ENCODE results near the gene IL4I1.

DNA sequence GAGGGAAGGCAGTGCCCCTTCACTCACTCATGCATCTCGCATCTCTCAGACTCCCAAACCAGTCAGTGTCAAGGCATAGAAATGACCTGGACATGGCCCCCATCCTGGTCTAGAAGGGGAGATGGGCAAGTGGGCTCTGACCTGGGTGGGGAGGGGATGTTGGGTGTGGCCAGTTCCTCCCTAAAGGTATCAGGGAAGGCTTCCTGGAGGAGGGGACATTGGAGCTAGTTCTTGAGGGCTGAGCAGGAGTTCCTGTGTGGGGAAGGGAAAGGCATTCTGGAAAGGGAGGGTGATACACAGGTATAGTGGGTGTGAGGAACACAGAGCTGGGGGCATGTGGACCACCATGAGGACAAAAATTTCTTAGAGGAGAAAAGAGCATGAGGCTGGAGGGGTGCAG lies 4.0 kb downstream of the IL4I1 start:
- TF ChIP-seq, protein P1, sequence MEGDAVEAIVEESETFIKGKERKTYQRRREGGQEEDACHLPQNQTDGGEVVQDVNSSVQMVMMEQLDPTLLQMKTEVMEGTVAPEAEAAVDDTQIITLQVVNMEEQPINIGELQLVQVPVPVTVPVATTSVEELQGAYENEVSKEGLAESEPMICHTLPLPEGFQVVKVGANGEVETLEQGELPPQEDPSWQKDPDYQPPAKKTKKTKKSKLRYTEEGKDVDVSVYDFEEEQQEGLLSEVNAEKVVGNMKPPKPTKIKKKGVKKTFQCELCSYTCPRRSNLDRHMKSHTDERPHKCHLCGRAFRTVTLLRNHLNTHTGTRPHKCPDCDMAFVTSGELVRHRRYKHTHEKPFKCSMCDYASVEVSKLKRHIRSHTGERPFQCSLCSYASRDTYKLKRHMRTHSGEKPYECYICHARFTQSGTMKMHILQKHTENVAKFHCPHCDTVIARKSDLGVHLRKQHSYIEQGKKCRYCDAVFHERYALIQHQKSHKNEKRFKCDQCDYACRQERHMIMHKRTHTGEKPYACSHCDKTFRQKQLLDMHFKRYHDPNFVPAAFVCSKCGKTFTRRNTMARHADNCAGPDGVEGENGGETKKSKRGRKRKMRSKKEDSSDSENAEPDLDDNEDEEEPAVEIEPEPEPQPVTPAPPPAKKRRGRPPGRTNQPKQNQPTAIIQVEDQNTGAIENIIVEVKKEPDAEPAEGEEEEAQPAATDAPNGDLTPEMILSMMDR (optimal IDR thresholded peaks at IDR 0.05 in 1 of 3, IDR thresholded peaks at IDR 0.05 in 1 of 3, conservative IDR thresholded peaks at IDR 0.05 in 1 of 3; ENCODE audit: extremely low read depth in 1 of 3, insufficient read depth in 2 of 3, low read length in 3 of 3) = no peak
- no peak for TF ChIP-seq EZH2 (IDR thresholded peaks at IDR 0.05; ENCODE audit: low read length)

Data from keratinocyte (primary cell).